ENCODE measurements around the gene OR6C76. TPM values are rescaled to one million over a fixed set of nuclear protein-coding genes. Genes with fewer than 3 reads are reported as not detected.

OR6C76 gene
- total RNA-seq, 1 donor from 2014 or later, result not detected

DNA sequence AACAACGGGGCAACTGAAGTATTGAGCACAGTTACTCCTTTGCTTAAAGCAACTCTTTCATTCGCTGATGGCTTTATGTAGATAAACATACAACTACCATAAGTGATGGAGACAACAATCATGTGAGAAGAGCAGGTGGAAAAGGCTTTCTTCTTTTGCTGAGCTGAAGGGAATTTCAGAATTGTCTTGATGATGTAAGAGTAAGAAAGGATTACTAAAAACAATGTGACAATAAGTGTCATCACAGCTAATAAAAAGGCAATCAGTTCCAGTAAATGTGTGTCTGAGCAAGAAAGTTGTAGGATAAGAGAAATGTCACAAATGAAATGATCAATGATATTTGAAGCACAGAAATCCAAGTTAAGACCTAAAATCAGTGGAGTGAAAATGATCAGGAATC lies 43.2 kb downstream of the OR6C76 start:
- no peak for DNase-seq (ENCODE audit: low read depth)

DNA sequence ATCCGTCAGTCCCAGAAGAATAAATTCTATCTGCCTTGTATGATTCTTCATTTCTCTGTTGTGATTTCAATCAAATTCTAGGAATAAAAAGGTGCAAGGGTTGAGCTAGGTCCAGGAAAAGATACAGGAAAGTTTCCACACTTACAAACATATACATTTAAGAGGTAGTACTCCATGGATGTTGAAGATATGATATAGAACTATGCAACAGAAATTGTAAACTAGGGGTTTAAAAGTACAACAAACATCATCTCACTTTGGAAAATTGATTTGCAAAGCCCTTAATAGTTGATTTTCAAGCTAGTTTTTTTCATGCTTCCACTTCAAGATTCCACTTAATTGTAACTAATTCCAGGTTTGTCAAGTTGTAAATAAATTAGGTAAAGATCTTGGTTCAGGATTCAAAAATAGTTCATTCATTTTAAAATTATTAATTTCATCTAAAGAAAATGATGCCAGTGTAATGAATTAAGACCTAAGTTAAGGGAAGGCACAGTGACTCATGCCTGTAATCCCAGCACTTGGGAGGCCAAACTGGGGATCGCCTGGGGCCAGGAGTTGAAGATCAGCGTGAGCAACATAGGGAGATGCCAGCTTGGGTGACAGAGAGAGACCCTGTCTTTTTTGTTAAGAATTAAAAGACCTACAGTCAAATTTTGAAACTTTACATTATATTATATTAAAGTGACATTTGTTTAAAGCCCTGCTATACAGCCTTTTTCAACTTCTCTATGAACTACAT lies 44.2 kb downstream of the OR6C76 start, which contains the start of gene OR6C70:
Gene OR6C70, minus strand, starts transcription at position 51 of the 742 bp plus-strand sequence. Its CDS starts 0 bp downstream, at position 51.
- no peak for DNase-seq (ENCODE audit: low read depth)

- no peak for DNase-seq (ENCODE audit: low read depth)
Observed at GRCh38 chr12:55472264-55472663, 46.2 kb downstream of the OR6C76 start.

Other genes with a start within 250 kb of the OR6C76 start
- gene OR10A7, start 205.2 kb upstream of the OR6C76 start, total RNA-seq, result not detected in 2 replicates
- gene OR6C74, start 181.6 kb upstream of the OR6C76 start, total RNA-seq, result not detected in 2 replicates
- gene OR6C6, start 129.7 kb upstream of the OR6C76 start, total RNA-seq, result not detected in 2 replicates
- not detected in 2 replicates for gene OR6C1, start 111.9 kb upstream of the OR6C76 start, total RNA-seq
- not detected in 2 replicates for gene OR6C3, start 95.5 kb upstream of the OR6C76 start, total RNA-seq
- gene OR6C75, start 63.3 kb upstream of the OR6C76 start, total RNA-seq, result not detected in 2 replicates
- not detected in 2 replicates for gene OR6C65, start 25.7 kb upstream of the OR6C76 start, total RNA-seq
- gene OR6C2, start 17.8 kb downstream of the OR6C76 start, total RNA-seq, result not detected in 2 replicates
- not detected in 2 replicates for gene OR6C70, start 43.9 kb downstream of the OR6C76 start, total RNA-seq
- gene OR6C68, start 66.1 kb downstream of the OR6C76 start, total RNA-seq, result not detected in 2 replicates
- gene OR6C4, start 123.3 kb downstream of the OR6C76 start, total RNA-seq, result not detected in 2 replicates
- gene OR2AP1, start 146.2 kb downstream of the OR6C76 start, total RNA-seq, result not detected in 2 replicates
- not detected in 2 replicates for gene OR10P1, start 210.6 kb downstream of the OR6C76 start, total RNA-seq